Hepatocyte (in vitro differentiated cells): ENCODE data around the gene COX6A1. TPM values are rescaled to one million over a fixed set of nuclear protein-coding genes. Genes with fewer than 3 reads are reported as not detected.

Source experiments
- DNase-seq: peaks from one replicate; pipeline ENCODE4 v3.0.0-alpha.2; 2016; ENCODE audit warnings: low spot score
- H2AFZ ChIP-seq: fragments of 200-600 bp; sonication (generic); 2 replicates; pipeline ENCODE4 v1.6.0; 2016; ENCODE audit warnings: antibody characterized with exemption, mild to moderate bottlenecking
- H3K27ac ChIP-seq: fragments of 200-600 bp; sonication (generic); 2 replicates; pipeline ENCODE4 v1.5.1; 2016; ENCODE audit warnings: mild to moderate bottlenecking
- H3K27me3 ChIP-seq: fragments of 200-600 bp; sonication (generic); 2 replicates; pipeline ENCODE4 v1.6.1; 2016
- H3K36me3 ChIP-seq: fragments of 200-600 bp; sonication (generic); replicated peaks from 2 replicates; pipeline ENCODE4 v1.5.1; 2016; ENCODE audit warnings: low read depth; ENCODE audit not compliant: insufficient read depth
- H3K4me1 ChIP-seq: fragments of 200-600 bp; sonication (generic); 2 replicates; pipeline ENCODE4 v1.5.1; 2016; ENCODE audit warnings: mild to moderate bottlenecking, moderate library complexity; ENCODE audit not compliant: insufficient read depth
- H3K4me2 ChIP-seq: fragments of 200-600 bp; sonication (generic); 2 replicates; pipeline ENCODE4 v1.6.0; 2016
- H3K4me3 ChIP-seq: fragments of 200-600 bp; sonication (generic); 2 replicates; pipeline ENCODE4 v1.5.1; 2016; ENCODE audit warnings: mild to moderate bottlenecking
- H3K79me2 ChIP-seq: fragments of 200-600 bp; sonication (generic); 2 replicates; pipeline ENCODE4 v1.6.0; 2017; ENCODE audit warnings: mild to moderate bottlenecking
- H3K9me2 ChIP-seq: fragments of 200-600 bp; sonication (generic); replicated peaks from 2 replicates; pipeline ENCODE4 v1.6.0; 2017; ENCODE audit warnings: mild to moderate bottlenecking; ENCODE audit not compliant: insufficient read depth
- H3K9me3 ChIP-seq: fragments of 200-600 bp; sonication (generic); 2 replicates; pipeline ENCODE4 v1.5.1; 2016; ENCODE audit warnings: low read depth, mild to moderate bottlenecking
- H4K20me1 ChIP-seq: fragments of 200-600 bp; sonication (generic); 2 replicates; pipeline ENCODE4 v1.6.0; 2016; ENCODE audit warnings: mild to moderate bottlenecking; ENCODE audit not compliant: insufficient read depth, poor library complexity, severe bottlenecking
- CTCF ChIP-seq: fragments of 200-600 bp; sonication (generic); IDR thresholded peaks from 2 replicates; pipeline ENCODE4 v1.5.1; 2016; ENCODE audit warnings: antibody characterized with exemption, mild to moderate bottlenecking; ENCODE audit not compliant: poor library complexity
- EZH2 ChIP-seq: fragments of 200-600 bp; sonication (generic); IDR thresholded peaks from 2 replicates; pipeline ENCODE4 v1.6.1; 2016; ENCODE audit warnings: antibody characterized with exemption, mild to moderate bottlenecking, borderline replicate concordance
- EZH2phosphoT487 ChIP-seq: fragments of 200-600 bp; sonication (generic); IDR thresholded peaks from one replicate; pipeline ENCODE4 v1.6.1; 2018; ENCODE audit warnings: antibody characterized with exemption, mild to moderate bottlenecking, low read depth, moderate library complexity; ENCODE audit not compliant: unreplicated experiment, severe bottlenecking
- WGBS: methylation state at CpG from one replicate; pipeline ENCODE4 v1.1.6; 2016; ENCODE audit warnings: low lambda C conversion rate; ENCODE audit errors: missing lambda C conversion rate; 5-methylcytosine and 5-hydroxymethylcytosine counted together
- polyA plus RNA-seq: library from polyadenylated mRNA; unstranded; fragments of >200 nt; fragmentation: Nextera tagmentation; extraction: Ambion mirVana; gene quantifications from 2 replicates; pipeline ENCODE4 v1.2.1, GENCODE V29; 2016
- total RNA-seq: library from RNA; depleted of rRNA; stranded (reverse); fragments of >200 nt; gene quantifications from 2 replicates; pipeline ENCODE4 v1.2.3, GENCODE V29; 2014

COX6A1 gene
- total and polyA plus RNA-seq, 2 experiments from 2014 or later, result 581 to 1,059 TPM

DNA sequence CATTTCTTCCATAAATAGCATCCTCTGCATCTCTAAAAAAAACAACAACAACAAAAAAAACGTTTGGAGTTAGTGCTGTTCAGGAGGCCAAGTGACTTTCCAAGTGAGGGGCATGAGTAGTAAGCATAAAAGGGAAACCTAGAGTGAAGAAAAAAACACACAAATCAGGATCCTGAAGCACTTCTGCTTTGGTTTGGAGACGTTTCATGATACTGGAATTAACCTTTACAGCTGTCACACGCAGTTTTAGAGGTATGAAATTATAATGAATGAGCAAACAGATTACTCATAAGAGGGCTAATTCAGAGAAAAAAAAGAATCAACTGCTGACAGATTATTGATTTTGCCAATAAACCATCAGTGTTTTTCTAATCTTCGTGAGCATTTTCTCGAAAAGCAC, 27.8 kb downstream of the COX6A1 start:
- 72% methylated on average over 5 of the region's 5 CpGs for WGBS
- H3K36me3 ChIP-seq, result peaks cover 7% of the 10 kb centered on the region
- DNase-seq, result no peak

GRCh38 chr12:120466560-120467315, 28.8 kb downstream of the COX6A1 start:
- Histone ChIP-seq H3K4me3 (no peak overlapping the region), H4K20me1 (peaks cover 47% of the 10 kb centered on the region), H3K36me3 (no peaks in the 10 kb centered on the region), H3K79me2 (peaks cover 91% of the 10 kb centered on the region), H3K27me3 (no peaks in the 10 kb centered on the region), H3K27ac (no peak overlapping the region), H3K9me3 (no peaks in the 10 kb centered on the region), H3K9me2 (no peaks in the 10 kb centered on the region), H2AFZ (no peak overlapping the region), H3K4me1 (peaks cover 12% of the 10 kb centered on the region), H3K4me2 (peak overlapping the region; percentile 31)
- TF ChIP-seq CTCF (peak; percentile 53), EZH2phosphoT487 (no peak), EZH2 (no peak)
- DNase-seq, result peak; percentile 56
- 72% methylated on average over 8 of the region's 8 CpGs for WGBS

More for the DNA sequence above, 27.8 kb downstream of the COX6A1 start:
- Histone ChIP-seq H3K9me2 (no peaks in the 10 kb centered on the region), H3K27ac (no peak overlapping the region), H3K9me3 (no peaks in the 10 kb centered on the region), H3K79me2 (peaks cover 82% of the 10 kb centered on the region), H3K4me1 (peaks cover 11% of the 10 kb centered on the region), H2AFZ (no peak overlapping the region), H3K4me3 (no peak overlapping the region), H4K20me1 (peaks cover 53% of the 10 kb centered on the region), H3K4me2 (no peak overlapping the region), H3K27me3 (no peaks in the 10 kb centered on the region)
- TF ChIP-seq CTCF (no peak), EZH2phosphoT487 (no peak), EZH2 (no peak)

- Histone ChIP-seq H3K27ac (no peak overlapping the region), H3K9me2 (no peaks in the 10 kb centered on the region), H3K36me3 (no peaks in the 10 kb centered on the region), H3K4me1 (peaks cover 12% of the 10 kb centered on the region), H3K9me3 (no peaks in the 10 kb centered on the region), H3K4me2 (peak overlapping the region; percentile 95), H3K4me3 (no peak overlapping the region), H3K27me3 (no peaks in the 10 kb centered on the region), H2AFZ (no peak overlapping the region), H4K20me1 (peaks cover 44% of the 10 kb centered on the region), H3K79me2 (peaks cover 93% of the 10 kb centered on the region)
- DNase-seq, result no peak
- no peak for TF ChIP-seq EZH2
- no peak for TF ChIP-seq CTCF
- TF ChIP-seq EZH2phosphoT487, result no peak
- WGBS, result 98% methylated on average over 6 of the region's 6 CpGs
These were observed 29.5 kb downstream of the COX6A1 start for GRCh38 chr12:120467439-120467838.
